ENCODE data around the gene SAMD4A.

Gene SAMD4A

DNA sequence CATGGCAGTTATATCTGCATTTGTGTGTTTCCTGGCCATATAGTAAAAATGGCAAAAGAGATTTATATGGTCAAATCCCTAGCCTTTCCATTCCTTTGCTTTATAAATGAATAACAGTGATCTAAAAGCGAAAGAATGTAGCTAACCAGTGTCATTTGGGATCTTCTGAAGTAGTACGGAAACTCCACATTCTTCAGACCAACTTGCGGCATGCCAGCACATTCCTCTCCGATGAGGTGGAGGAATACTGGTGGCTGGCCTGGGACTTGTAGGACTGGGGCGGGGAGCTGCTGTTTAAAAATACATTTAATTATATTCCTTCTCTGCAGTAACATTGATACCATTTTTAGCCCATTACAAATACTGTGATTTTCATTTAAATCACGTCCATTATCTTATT is 85.3 kb downstream of the SAMD4A start:
- peak overlapping the region; percentile 24 for H3K4me3 ChIP-seq (ENCODE audit: low read depth, low read length)
- peak; percentile 98 for DNase-seq (ENCODE audit: low read depth)
- TF ChIP-seq, protein P1, sequence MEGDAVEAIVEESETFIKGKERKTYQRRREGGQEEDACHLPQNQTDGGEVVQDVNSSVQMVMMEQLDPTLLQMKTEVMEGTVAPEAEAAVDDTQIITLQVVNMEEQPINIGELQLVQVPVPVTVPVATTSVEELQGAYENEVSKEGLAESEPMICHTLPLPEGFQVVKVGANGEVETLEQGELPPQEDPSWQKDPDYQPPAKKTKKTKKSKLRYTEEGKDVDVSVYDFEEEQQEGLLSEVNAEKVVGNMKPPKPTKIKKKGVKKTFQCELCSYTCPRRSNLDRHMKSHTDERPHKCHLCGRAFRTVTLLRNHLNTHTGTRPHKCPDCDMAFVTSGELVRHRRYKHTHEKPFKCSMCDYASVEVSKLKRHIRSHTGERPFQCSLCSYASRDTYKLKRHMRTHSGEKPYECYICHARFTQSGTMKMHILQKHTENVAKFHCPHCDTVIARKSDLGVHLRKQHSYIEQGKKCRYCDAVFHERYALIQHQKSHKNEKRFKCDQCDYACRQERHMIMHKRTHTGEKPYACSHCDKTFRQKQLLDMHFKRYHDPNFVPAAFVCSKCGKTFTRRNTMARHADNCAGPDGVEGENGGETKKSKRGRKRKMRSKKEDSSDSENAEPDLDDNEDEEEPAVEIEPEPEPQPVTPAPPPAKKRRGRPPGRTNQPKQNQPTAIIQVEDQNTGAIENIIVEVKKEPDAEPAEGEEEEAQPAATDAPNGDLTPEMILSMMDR (IDR thresholded peaks at IDR 0.05; ENCODE audit: low read depth, low read length, missing control alignments) = no peak
- in situ Hi-C loops (cut with HindIII; ENCODE audit: low sequenced_read_pairs) = loop anchor here (5.0 kb wide), 1 partner anchor 85 kb away; the partner anchor contains the start of gene SAMD4A

DNA sequence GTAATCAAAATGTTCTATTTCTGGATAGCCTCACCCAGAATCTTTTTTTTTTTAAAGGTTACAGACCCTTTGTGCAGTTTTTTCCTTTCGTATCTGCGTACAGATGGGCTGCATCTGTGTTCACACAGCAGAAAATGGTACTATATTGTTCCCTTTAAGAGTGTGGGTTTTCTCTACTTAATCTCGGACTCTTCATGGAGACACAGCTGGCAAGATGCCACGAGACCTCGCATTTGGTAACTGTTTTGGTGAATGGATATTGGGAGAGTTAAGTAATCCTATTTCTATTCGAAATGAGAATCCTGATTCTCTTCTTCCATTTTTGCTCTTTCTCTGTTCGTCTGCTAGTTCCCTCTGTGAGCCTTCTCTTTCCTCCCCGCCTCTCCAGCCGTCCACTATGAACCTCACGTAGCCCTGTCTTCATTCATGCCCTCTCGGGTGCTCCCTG is 85.7 kb downstream of the SAMD4A start:
- DNase-seq (ENCODE audit: low read depth) = no peak
- H3K4me3 ChIP-seq (ENCODE audit: low read depth, low read length) = peak overlapping the region; percentile 24
- in situ Hi-C loops (cut with HindIII; ENCODE audit: low sequenced_read_pairs) = loop anchor here (5.0 kb wide), 1 partner anchor 85 kb away; the partner anchor contains the start of gene SAMD4A
- TF ChIP-seq, protein P1 (IDR thresholded peaks at IDR 0.05; ENCODE audit: low read depth, low read length, missing control alignments) = no peak

DNA sequence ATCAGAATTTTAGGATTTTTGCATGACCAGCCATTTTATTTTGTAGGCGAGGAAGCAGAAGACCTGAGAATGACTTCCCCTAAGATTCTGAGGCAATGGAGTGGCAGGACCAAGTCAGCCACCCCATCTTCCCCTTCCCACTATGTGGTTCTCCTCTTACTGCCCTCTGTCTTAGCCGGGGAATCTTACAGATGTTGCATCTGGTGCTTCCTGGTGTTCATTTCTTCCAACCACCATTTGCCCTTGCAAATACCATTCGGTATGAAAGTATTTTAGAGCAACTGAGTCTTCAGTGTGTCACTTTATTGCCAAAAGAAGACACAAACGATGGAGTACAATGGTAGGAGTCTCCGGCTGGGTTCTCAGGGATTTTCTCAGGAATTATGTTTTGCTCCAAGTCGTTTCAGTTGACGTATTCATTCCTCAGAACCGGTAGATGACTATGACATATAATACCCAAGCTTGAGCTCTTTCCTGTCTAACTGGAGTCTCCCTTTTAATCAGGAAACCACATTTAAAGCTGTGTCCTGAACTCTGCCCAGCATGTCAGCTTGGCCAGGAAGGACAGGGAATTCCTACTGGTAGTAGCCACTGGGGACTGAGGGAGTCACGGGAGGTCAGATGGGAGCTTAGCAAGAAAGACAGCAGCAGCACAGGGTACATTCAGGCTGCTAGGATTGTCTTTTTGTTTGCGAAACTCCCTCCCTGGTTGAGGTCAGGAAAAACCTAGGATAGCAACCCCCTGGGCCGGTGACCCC is 87.0 kb downstream of the SAMD4A start:
- H3K4me3 ChIP-seq (ENCODE audit: low read depth, low read length) = no peak overlapping the region
- DNase-seq (ENCODE audit: low read depth) = peak; percentile 76
- in situ Hi-C loops (cut with HindIII; ENCODE audit: low sequenced_read_pairs) = loop anchor here (5.0 kb wide), 1 partner anchor 87 kb away; the partner anchor contains the start of gene SAMD4A

DNA sequence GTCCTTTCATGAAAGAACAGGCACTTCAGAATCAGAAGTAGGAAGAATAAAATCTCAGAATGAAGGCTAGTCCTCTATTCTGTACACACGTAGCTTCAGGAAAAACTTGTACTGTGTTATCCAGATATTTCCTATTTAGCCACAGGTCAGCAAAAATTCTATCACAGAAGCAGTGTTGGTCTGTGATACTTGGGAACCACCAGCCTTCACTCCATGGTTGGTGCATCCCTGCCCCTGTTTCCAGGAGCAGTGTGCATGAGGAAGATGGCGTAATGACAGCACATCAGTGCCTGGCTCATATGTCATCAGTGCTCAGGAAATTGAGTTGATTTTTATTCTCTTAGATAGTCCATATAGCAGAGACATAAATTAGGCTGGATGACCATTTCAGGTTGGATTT is 87.7 kb downstream of the SAMD4A start:
- no peak for DNase-seq (ENCODE audit: low read depth)
- TF ChIP-seq, protein P1 (IDR thresholded peaks at IDR 0.05; ENCODE audit: low read depth, low read length, missing control alignments) = no peak
- in situ Hi-C loops (cut with HindIII; ENCODE audit: low sequenced_read_pairs) = loop anchor here (5.0 kb wide), 1 partner anchor 87 kb away; the partner anchor contains the start of gene SAMD4A
- H3K4me3 ChIP-seq (ENCODE audit: low read depth, low read length) = no peak overlapping the region

More for the DNA sequence above, 87.0 kb downstream of the SAMD4A start:
- TF ChIP-seq, protein P1 (IDR thresholded peaks at IDR 0.05; ENCODE audit: low read depth, low read length, missing control alignments) = no peak

DNA sequence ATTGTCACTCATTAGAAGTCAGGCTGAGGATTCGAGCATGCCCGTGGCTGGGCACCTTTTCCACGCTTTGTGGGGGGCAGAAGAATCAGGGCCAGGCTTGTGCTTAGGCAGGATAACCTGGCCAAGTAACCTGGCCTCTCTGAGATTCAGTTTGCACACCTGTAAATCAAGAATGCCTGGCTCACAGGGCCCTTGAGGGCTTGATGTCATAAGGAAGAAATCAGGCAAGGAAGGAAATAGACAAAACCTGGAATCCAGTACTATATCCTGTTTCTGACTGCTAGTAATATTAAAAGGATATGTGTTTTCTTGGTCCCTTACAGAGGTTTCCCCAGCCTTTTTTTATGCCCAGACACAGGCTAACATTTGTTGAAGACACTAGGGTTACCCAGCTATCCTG is 91.9 kb downstream of the SAMD4A start:
- in situ Hi-C loops (cut with HindIII; ENCODE audit: low sequenced_read_pairs) = no loop called here
- DNase-seq (ENCODE audit: low read depth) = no peak
- no peak overlapping the region for H3K4me3 ChIP-seq (ENCODE audit: low read depth, low read length)
- TF ChIP-seq, protein P1 (IDR thresholded peaks at IDR 0.05; ENCODE audit: low read depth, low read length, missing control alignments) = no peak

DNA sequence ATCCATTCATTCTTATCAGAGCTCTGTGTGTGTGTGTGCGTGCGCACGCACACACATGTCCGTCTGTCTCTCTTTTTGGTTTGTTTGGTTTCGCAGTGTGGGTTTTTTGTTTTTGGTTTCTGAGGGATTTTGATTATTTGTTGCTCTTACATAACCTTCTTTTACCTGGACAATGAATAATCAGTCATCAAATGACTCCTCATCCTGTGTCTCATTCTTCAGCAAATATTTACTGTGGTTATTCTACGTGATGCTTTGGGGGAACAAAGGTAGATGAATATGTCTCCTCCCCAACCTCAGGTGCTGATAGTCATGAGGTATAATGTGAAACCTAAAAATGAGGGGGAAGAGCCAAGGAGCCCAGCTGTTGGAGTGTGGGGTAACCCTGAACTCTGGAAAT is 92.4 kb downstream of the SAMD4A start:
- no peak for DNase-seq (ENCODE audit: low read depth)
- TF ChIP-seq, protein P1 (IDR thresholded peaks at IDR 0.05; ENCODE audit: low read depth, low read length, missing control alignments) = no peak
- in situ Hi-C loops (cut with HindIII; ENCODE audit: low sequenced_read_pairs) = no loop called here
- no peak overlapping the region for H3K4me3 ChIP-seq (ENCODE audit: low read depth, low read length)
